Cardiac fibroblast (primary cell): ENCODE data around the gene PRKCH.

Source experiments
- DNase-seq, 2 donors: peaks; one replicate each; pipeline versions ENCODE4 v3.0.0 to v3.0.0-alpha.2; 2010; ENCODE audit warnings: low read depth in 2 of 2
- H3K4me3 ChIP-seq, 2 donors: replicated peaks in 1 of 2; 1 replicate in 1 of 2; 2 replicates in 1 of 2; pipeline ENCODE4 v1.5.1; 2011; ENCODE audit warnings: low read depth in 2 of 2, low read length in 2 of 2, mild to moderate bottlenecking in 2 of 2, moderate library complexity in 1 of 2
- TF ChIP-seq, protein P1 (sequence below): IDR thresholded peaks from one replicate; pipeline ENCODE4 v1.5.1; 2011; ENCODE audit warnings: low read depth, mild to moderate bottlenecking, low read length, inconsistent platforms

The PRKCH gene

DNA sequence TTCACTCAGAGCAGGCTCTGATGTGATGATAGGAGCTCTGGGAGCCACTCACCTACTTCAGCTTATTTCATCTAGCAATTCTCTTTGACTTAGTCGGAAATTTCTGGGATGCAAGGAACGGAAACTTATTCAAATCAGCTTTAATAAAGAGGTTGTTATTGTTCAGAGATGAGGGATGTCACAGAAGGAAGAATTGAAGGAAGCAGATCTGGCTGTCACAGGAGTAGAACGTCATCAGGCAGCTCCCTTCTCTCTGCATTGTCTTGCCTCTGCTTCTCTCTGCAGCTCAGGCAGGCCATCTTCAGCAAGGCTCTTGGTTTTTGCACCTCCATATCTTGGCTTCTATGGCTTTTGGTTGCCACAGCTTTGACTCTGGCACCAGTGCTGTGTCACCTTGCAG is 32.7 kb upstream of the PRKCH start:
- DNase-seq, result no peak
- TF ChIP-seq, protein P1, sequence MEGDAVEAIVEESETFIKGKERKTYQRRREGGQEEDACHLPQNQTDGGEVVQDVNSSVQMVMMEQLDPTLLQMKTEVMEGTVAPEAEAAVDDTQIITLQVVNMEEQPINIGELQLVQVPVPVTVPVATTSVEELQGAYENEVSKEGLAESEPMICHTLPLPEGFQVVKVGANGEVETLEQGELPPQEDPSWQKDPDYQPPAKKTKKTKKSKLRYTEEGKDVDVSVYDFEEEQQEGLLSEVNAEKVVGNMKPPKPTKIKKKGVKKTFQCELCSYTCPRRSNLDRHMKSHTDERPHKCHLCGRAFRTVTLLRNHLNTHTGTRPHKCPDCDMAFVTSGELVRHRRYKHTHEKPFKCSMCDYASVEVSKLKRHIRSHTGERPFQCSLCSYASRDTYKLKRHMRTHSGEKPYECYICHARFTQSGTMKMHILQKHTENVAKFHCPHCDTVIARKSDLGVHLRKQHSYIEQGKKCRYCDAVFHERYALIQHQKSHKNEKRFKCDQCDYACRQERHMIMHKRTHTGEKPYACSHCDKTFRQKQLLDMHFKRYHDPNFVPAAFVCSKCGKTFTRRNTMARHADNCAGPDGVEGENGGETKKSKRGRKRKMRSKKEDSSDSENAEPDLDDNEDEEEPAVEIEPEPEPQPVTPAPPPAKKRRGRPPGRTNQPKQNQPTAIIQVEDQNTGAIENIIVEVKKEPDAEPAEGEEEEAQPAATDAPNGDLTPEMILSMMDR, result no peak
- no peak overlapping the region for H3K4me3 ChIP-seq

DNA sequence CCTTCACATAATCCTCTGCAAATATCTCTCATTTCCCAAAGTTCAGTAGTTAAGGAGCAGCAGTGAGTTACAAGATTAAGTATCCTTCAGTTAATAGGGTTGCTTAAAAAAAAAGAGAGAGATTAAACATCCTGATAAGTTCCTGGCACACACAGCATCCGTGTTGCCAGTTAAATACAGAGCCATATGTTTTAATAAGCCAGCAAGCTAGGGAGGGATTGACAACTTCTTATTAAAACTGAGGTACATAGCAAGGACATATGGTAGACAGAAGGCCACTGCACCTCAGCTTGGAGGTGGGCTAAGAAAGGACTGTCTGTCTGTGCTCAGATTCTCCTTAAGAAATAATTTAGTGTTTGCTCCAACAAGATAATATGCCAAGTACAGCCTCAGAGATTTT is 30.7 kb upstream of the PRKCH start:
- TF ChIP-seq, protein P1, result no peak
- no peak for DNase-seq
- H3K4me3 ChIP-seq, result no peak overlapping the region

DNA sequence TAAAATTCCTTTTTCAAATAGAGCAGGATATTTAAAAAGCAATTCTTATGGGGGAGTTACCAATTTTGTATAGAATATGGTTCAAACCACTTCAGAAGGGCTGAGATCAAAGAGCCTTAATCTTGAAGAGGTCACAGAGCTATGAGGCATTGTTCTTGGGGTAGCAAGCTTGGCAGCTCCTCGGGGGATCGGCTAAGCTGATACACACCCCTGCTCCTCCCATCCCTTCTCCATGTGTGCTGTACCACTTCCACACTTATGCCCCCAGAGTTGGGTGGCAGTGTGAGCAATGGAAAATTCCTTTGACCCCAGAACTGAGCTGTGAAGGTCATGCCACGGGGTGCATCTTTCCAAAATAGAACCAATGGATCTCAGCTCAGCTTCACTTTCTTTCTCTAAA is 25.2 kb upstream of the PRKCH start:
- H3K4me3 ChIP-seq, result no peak overlapping the region

GRCh38 chr14:61296719-61297502 is 24.5 kb upstream of the PRKCH start:
- peak; percentile 71 to 79 for DNase-seq
- TF ChIP-seq, protein P1, result peak; percentile 74
- no peak overlapping the region for H3K4me3 ChIP-seq

More for the DNA sequence above, 25.2 kb upstream of the PRKCH start:
- no peak for DNase-seq
- TF ChIP-seq, protein P1, result no peak

- TF ChIP-seq, protein P1, result no peak
- no peak for DNase-seq
- no peak overlapping the region for H3K4me3 ChIP-seq
Observed at GRCh38 chr14:61297581-61297980, 23.8 kb upstream of the PRKCH start.

- no peak for DNase-seq
- no peak overlapping the region for H3K4me3 ChIP-seq
Observed at GRCh38 chr14:61298824-61299223, 22.6 kb upstream of the PRKCH start.

More at GRCh38 chr14:61298824-61299223, 22.6 kb upstream of the PRKCH start:
- TF ChIP-seq, protein P1, result no peak
